Measurements from ENCODE around the gene TIMMDC1. TPM values are rescaled to one million over a fixed set of nuclear protein-coding genes. Genes with fewer than 3 reads are reported as not detected.

TIMMDC1 gene
- total RNA-seq, 4 donors from 2014 or later: 25.7 to 50.8 (median 35.0) TPM

DNA sequence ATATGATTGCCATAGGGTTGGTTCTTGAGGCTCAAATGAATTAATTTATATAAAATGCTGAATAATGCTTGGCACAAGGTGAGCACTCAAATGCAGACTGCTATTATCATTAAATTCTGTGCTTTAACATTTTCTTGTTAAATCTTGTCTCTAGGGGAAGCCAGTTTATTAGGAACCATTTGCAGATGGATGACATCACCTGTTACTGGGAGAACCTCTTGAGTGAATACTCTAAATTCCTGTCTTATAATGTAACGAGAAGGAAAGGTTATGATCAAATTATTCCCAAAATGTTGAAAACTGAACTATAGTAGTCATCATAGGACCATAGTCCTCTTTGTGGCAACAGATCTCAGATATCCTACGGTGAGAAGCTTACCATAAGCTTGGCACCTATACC, 6.2 kb upstream of the TIMMDC1 start:
- TF ChIP-seq POLR2AphosphoS5 (IDR thresholded peaks at IDR 0.05) (no peak), POLR2A (IDR thresholded peaks at IDR 0.05) (no peak), EP300 (IDR thresholded peaks at IDR 0.05; ENCODE audit: low read depth) (no peak)
- TF ChIP-seq, protein P1, sequence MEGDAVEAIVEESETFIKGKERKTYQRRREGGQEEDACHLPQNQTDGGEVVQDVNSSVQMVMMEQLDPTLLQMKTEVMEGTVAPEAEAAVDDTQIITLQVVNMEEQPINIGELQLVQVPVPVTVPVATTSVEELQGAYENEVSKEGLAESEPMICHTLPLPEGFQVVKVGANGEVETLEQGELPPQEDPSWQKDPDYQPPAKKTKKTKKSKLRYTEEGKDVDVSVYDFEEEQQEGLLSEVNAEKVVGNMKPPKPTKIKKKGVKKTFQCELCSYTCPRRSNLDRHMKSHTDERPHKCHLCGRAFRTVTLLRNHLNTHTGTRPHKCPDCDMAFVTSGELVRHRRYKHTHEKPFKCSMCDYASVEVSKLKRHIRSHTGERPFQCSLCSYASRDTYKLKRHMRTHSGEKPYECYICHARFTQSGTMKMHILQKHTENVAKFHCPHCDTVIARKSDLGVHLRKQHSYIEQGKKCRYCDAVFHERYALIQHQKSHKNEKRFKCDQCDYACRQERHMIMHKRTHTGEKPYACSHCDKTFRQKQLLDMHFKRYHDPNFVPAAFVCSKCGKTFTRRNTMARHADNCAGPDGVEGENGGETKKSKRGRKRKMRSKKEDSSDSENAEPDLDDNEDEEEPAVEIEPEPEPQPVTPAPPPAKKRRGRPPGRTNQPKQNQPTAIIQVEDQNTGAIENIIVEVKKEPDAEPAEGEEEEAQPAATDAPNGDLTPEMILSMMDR (IDR thresholded peaks at IDR 0.05): no peak
- 90% methylated on average over 2 of the region's 2 CpGs for WGBS, 2 donors (ENCODE audit: low coverage in 1 of 2)
- intact Hi-C loops (cut with DNase I; ENCODE audit: low total_unique reads) (no loop called here), in situ Hi-C loops (cut with MboI; ENCODE audit: low pct_ligation_motif_present in 1 of 4, low pct_unique_long_range_greater_than_20kb in 1 of 4, low sequenced_read_pairs in 3 of 4) (loop anchor here in 2 of 4 donors (25.0 kb wide), 2 partner anchors 195 to 870 kb away; partner anchors contain the start of gene COX17 (in 1 of the 2))
- H3K9me3 ChIP-seq: no peaks in the 10 kb centered on the region
- no peaks in the 10 kb centered on the region for H3K27me3 ChIP-seq
- DNase-seq: no peak
- no peak overlapping the region for H3K27ac ChIP-seq
- H3K4me3 ChIP-seq: no peak overlapping the region
- peaks cover 0 to 20% (median 5%) of the 10 kb centered on the region in 4 donors for H3K36me3 ChIP-seq
- peaks cover 0 to under 1% (median 0%) of the 10 kb centered on the region in 4 donors for H3K4me1 ChIP-seq

DNA sequence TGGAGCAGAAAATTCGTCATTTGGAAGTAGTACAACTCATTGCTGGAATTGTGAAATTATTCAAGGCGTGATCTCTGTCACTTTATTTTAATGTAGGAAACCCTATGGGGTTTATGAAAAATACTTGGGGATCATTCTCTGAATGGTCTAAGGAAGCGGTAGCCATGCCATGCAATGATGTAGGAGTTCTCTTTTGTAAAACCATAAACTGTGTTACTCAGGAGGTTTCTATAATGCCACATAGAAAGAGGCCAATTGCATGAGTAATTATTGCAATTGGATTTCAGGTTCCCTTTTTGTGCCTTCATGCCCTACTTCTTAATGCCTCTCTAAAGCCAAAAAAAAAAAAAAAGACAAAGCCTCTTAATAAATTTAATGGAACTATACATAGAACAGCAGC, 5.5 kb upstream of the TIMMDC1 start:
- Histone ChIP-seq H3K9me3 (no peaks in the 10 kb centered on the region), H3K27me3 (no peaks in the 10 kb centered on the region), H3K36me3 (peaks cover 0 to 13% (median 4%) of the 10 kb centered on the region in 4 donors), H3K4me1 (peaks cover 0 to 8% (median 4%) of the 10 kb centered on the region in 4 donors), H3K27ac (no peak overlapping the region), H3K4me3 (no peak overlapping the region)
- WGBS, 2 donors (ENCODE audit: low coverage in 1 of 2): 84 to 93% methylated on average over 3 of the region's 3 CpGs
- in situ Hi-C loops (cut with MboI; ENCODE audit: low pct_ligation_motif_present in 1 of 4, low pct_unique_long_range_greater_than_20kb in 1 of 4, low sequenced_read_pairs in 3 of 4) (loop anchor here in 2 of 4 donors (25.0 kb wide), 2 partner anchors 194 to 869 kb away; partner anchors contain the start of gene COX17 (in 1 of the 2)), intact Hi-C loops (cut with DNase I; ENCODE audit: low total_unique reads) (no loop called here)
- DNase-seq: no peak
- TF ChIP-seq, protein P1 (IDR thresholded peaks at IDR 0.05): no peak
- no peak for TF ChIP-seq POLR2AphosphoS5 (IDR thresholded peaks at IDR 0.05)
- TF ChIP-seq POLR2A (IDR thresholded peaks at IDR 0.05): no peak
- no peak for TF ChIP-seq EP300 (IDR thresholded peaks at IDR 0.05; ENCODE audit: low read depth)

DNA sequence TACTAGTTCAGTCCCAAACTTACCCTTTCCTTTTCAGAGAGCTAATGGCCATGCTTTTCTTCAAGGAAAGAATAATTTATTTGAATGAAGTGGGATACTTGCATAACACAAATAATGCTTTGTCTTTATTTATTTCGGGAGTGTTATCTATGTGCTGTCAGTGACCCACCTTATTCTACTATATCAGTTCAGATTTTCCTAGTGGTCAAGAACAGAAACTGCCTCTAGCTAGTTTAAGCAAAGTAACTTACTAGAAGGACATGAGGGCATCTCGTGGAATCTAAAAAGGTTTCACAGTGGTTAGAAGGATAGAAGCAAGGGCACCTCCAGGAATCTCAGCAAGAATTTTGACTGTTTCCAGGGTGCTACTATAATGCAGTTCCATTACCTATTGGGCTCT, 3.8 kb upstream of the TIMMDC1 start:
- DNase-seq: no peak
- H3K36me3 ChIP-seq: peaks cover 0 to 5% (median 0%) of the 10 kb centered on the region in 4 donors
- TF ChIP-seq, protein P1 (IDR thresholded peaks at IDR 0.05): no peak
- TF ChIP-seq POLR2A (IDR thresholded peaks at IDR 0.05): no peak
- intact Hi-C loops (cut with DNase I; ENCODE audit: low total_unique reads) (no loop called here), in situ Hi-C loops (cut with MboI; ENCODE audit: low pct_ligation_motif_present in 1 of 4, low pct_unique_long_range_greater_than_20kb in 1 of 4, low sequenced_read_pairs in 3 of 4) (loop anchor here in 2 of 4 donors (25.0 kb wide), 2 partner anchors 193 to 868 kb away; partner anchors contain the start of gene COX17 (in 1 of the 2))
- peaks cover 6 to 14% (median 9%) of the 10 kb centered on the region in 4 donors for H3K4me1 ChIP-seq
- no peaks in the 10 kb centered on the region for H3K27me3 ChIP-seq
- no peak overlapping the region for H3K4me3 ChIP-seq
- H3K27ac ChIP-seq: no peak overlapping the region
- no peaks in the 10 kb centered on the region for H3K9me3 ChIP-seq
- WGBS, 2 donors (ENCODE audit: low coverage in 1 of 2): 83 to 97% methylated on average over 2 of the region's 2 CpGs

DNA sequence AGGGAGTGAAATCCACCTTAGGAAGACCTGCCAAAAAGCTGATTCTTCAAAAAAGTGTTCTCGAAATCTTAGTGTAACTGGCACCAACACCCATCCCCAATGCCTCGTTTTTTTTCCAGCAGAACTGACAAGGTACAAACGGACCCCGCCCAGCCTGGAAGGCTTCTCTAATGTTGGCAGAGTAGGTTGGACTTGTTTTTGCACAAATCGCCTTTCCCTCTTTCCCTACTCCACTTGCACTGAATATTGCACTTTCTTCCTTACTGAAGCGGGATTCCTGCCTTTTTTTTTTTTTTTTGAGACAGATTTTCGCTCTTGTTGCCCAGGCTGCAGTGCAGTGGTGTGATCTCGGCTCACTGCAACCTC, 544 bp upstream of the TIMMDC1 start:
- peaks cover 20 to 38% (median 25%) of the 10 kb centered on the region in 4 donors for H3K4me1 ChIP-seq
- H3K9me3 ChIP-seq: no peaks in the 10 kb centered on the region
- no peaks in the 10 kb centered on the region for H3K27me3 ChIP-seq
- 5 to 10% methylated on average over 6 to 8 of the region's 8 CpGs for WGBS, 2 donors (ENCODE audit: low coverage in 1 of 2)
- H3K27ac ChIP-seq: peak overlapping the region; percentile 92 to 99 (median 96)
- peak; percentile 45 for DNase-seq
- in situ Hi-C loops (cut with MboI; ENCODE audit: low pct_ligation_motif_present in 1 of 4, low pct_unique_long_range_greater_than_20kb in 1 of 4, low sequenced_read_pairs in 3 of 4) (loop anchor here in 2 of 4 donors (25.0 kb wide), 2 partner anchors 189 to 864 kb away; partner anchors contain the start of gene COX17 (in 1 of the 2)), intact Hi-C loops (cut with DNase I; ENCODE audit: low total_unique reads) (no loop called here)
- peaks cover 0 to 3% (median 0%) of the 10 kb centered on the region in 4 donors for H3K36me3 ChIP-seq
- TF ChIP-seq EP300 (IDR thresholded peaks at IDR 0.05; ENCODE audit: low read depth) (no peak), POLR2AphosphoS5 (IDR thresholded peaks at IDR 0.05) (no peak), POLR2A (IDR thresholded peaks at IDR 0.05) (no peak)
- TF ChIP-seq, protein P1 (IDR thresholded peaks at IDR 0.05): no peak
- peak overlapping the region; percentile 59 to 93 (median 64) for H3K4me3 ChIP-seq

Data from transverse colon (tissue), 4 donors.